ENCODE results near the gene PPP2R5C.
"Not testable (repeated sequence)": the region's sequence is repeated elsewhere in the genome, so short reads cannot be mapped to it uniquely, and the experiment has no call there.

Gene PPP2R5C

GRCh38 chr14:101797856-101798255, 36.3 kb downstream of the PPP2R5C start:
- no peaks in the 10 kb centered on the region for H3K79me2 ChIP-seq (ENCODE audit: insufficient read depth, low read depth)
- H2AFZ ChIP-seq (ENCODE audit: low read depth) = no peak overlapping the region
- H3K9ac ChIP-seq = no peak overlapping the region
- no peaks in the 10 kb centered on the region for H3K36me3 ChIP-seq (ENCODE audit: insufficient read depth)
- H3K27me3 ChIP-seq (ENCODE audit: insufficient read depth, low read depth) = no peaks in the 10 kb centered on the region
- peaks cover 19% of the 10 kb centered on the region for H3K4me1 ChIP-seq (ENCODE audit: low read depth, poor library complexity, severe bottlenecking)
- TF ChIP-seq CTCF (conservative IDR thresholded peaks at IDR 0.05; ENCODE audit: low read depth, low read length) = no peak
- H3K4me2 ChIP-seq = no peak overlapping the region
- no peak overlapping the region for H3K27ac ChIP-seq
- no peaks in the 10 kb centered on the region for H4K20me1 ChIP-seq (ENCODE audit: insufficient read depth)
- H3K4me3 ChIP-seq (IDR thresholded peaks at IDR 0.05; ENCODE audit: insufficient read depth, low read depth, low read length) = no peak overlapping the region

DNA sequence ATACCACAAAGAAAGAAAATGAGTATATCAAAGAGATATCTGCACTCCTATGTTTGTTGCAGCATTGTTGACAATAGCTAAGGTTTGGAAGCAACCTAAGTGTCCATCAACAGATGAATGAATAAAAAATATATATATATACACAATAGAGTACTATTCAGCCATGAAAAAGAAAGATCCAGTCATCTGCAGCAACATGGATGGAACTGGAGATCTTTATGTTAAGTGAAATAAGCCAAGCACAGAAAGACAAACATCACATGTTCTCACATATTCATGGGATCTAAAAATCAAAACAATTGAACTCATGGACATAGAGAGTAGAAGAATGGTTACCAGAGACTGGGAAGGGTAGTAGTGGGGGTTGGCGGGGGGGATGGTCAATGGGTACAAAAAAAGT, 42.9 kb downstream of the PPP2R5C start:
- not testable (repeated sequence) for H3K27ac ChIP-seq; H3K27me3 ChIP-seq (ENCODE audit: insufficient read depth, low read depth); H3K9ac ChIP-seq; H3K4me1 ChIP-seq (ENCODE audit: low read depth, poor library complexity, severe bottlenecking); H3K36me3 ChIP-seq (ENCODE audit: insufficient read depth); H3K4me3 ChIP-seq (IDR thresholded peaks at IDR 0.05; ENCODE audit: insufficient read depth, low read depth, low read length); H3K79me2 ChIP-seq (ENCODE audit: insufficient read depth, low read depth); H4K20me1 ChIP-seq (ENCODE audit: insufficient read depth); H2AFZ ChIP-seq (ENCODE audit: low read depth); H3K4me2 ChIP-seq

DNA sequence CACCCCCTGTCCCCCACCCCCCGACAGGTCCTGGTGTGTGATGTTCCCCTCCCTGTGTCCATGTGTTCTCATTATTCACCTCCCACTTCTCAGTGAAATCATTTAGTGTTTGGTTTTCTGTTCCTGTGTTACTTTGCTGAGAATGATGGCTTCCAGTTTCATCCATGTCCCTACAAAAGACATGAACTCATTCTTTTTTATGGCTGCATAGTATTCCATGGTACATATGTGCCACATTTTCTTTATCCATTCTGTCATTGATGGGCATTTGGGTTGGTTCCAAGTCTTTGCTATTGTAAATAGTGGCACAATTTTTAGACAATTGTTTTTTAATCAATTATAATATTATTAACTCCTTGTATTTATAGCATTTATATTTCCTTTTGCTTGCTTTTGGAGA, 44.7 kb downstream of the PPP2R5C start:
- H3K27me3 ChIP-seq (ENCODE audit: insufficient read depth, low read depth); H3K27ac ChIP-seq; H3K9ac ChIP-seq; H4K20me1 ChIP-seq (ENCODE audit: insufficient read depth); H3K4me3 ChIP-seq (IDR thresholded peaks at IDR 0.05; ENCODE audit: insufficient read depth, low read depth, low read length); H3K4me2 ChIP-seq; H2AFZ ChIP-seq (ENCODE audit: low read depth); H3K36me3 ChIP-seq (ENCODE audit: insufficient read depth): not testable (repeated sequence)
- H3K79me2 ChIP-seq (ENCODE audit: insufficient read depth, low read depth) = peaks cover 11% of the 10 kb centered on the region
- H3K4me1 ChIP-seq (ENCODE audit: low read depth, poor library complexity, severe bottlenecking) = peaks cover 11% of the 10 kb centered on the region

DNA sequence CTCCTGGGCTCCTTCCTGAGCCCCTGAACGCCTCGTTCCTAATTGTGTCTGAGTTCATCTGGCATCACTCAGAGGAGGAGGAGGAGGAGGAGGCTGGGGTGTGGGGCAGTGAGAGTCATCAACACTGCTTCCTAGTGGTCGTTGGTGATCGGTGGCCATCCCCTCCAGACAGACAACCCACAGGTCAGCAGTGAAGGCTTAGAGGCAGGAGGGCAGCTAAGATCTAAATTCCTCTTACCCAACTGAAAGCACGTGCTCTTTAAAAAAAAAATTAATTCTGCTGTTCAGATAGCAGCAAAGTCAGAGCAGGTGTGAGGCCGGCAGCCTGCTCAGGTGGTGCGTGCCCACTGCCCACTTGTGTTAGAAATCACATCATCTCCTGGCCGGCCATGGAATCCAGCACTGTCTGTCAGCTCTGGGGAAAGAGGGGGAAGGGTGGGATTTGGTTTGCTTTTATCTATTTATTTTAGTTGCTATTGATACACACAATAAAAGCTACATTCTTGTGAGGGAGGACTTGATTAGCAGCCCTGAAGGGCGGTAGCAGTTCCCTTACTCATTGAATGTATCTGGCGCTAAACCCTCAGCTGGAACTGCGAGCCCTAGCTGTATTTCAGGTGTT, 46.6 kb downstream of the PPP2R5C start:
- Histone ChIP-seq H3K36me3 (ENCODE audit: insufficient read depth) (no peaks in the 10 kb centered on the region), H3K27me3 (ENCODE audit: insufficient read depth, low read depth) (no peaks in the 10 kb centered on the region), H3K79me2 (ENCODE audit: insufficient read depth, low read depth) (peaks cover 30% of the 10 kb centered on the region), H4K20me1 (ENCODE audit: insufficient read depth) (no peaks in the 10 kb centered on the region), H3K27ac (0 out of 2 replicates have a peak overlapping the region, but pooled peaks have one; percentile 95), H3K9ac (no peak overlapping the region), H3K4me3 (IDR thresholded peaks at IDR 0.05; ENCODE audit: insufficient read depth, low read depth, low read length) (no peak overlapping the region), H3K4me1 (ENCODE audit: low read depth, poor library complexity, severe bottlenecking) (peaks cover 30% of the 10 kb centered on the region), H3K4me2 (no peak overlapping the region), H2AFZ (ENCODE audit: low read depth) (no peak overlapping the region)
- TF ChIP-seq CTCF (conservative IDR thresholded peaks at IDR 0.05; ENCODE audit: low read depth, low read length) = no peak

DNA sequence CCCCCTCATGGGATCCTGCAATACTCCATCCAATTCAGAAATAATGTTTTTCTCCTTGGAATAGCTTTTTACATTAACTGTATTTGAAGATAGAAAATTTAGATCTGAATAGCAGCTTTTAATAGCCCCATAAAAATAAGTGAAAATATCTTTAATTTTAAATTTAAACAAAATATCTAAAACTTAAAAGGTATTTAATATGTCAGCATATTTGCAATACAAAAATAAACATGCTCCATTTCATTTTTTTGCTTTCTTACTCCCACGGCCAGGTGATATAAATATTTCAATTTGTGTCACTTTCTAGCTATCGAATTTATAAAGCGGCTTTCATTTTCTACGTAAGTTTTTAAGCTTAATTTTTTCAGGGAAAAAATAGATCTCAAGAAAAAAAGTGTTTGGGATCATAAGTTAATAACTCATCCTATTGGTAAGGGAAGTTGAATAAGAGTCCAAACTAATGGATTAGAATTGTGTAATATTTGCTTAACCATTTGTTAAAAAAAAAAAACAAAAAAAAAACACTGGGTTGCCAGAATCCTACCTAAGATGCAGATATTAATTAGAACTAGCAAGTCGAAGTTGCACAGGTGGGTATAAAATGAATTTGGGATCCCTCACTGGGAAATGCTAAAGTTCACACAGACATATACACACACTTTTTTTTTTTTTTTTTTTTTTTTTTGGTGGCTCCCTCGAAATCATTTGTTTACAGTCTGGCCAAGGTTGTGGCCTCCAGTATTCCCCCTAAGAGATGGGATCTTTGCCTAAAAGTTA, 47.6 kb downstream of the PPP2R5C start:
- Histone ChIP-seq H3K27ac (peak overlapping the region; percentile 95), H3K4me2 (peak overlapping the region; percentile 99), H3K4me1 (ENCODE audit: low read depth, poor library complexity, severe bottlenecking) (peaks cover 39% of the 10 kb centered on the region), H3K9ac (peak overlapping the region; percentile 82), H3K27me3 (ENCODE audit: insufficient read depth, low read depth) (no peaks in the 10 kb centered on the region), H3K79me2 (ENCODE audit: insufficient read depth, low read depth) (peaks cover 39% of the 10 kb centered on the region), H4K20me1 (ENCODE audit: insufficient read depth) (no peaks in the 10 kb centered on the region), H2AFZ (ENCODE audit: low read depth) (peak overlapping the region; percentile 39; the same call in 1 of the 2 replicates), H3K4me3 (IDR thresholded peaks at IDR 0.05; ENCODE audit: insufficient read depth, low read depth, low read length) (no peak overlapping the region), H3K36me3 (ENCODE audit: insufficient read depth) (no peaks in the 10 kb centered on the region)
- TF ChIP-seq CTCF (conservative IDR thresholded peaks at IDR 0.05; ENCODE audit: low read depth, low read length) = no peak
